Choroid plexus epithelial cell (primary cell): ENCODE measurements around the gene CFAP100.
A peak's percentile ranks its signal among the peaks of the same experiment; 100 is the strongest.

ENCODE experiments used
- DNase-seq: peaks from one replicate; pipeline ENCODE4 v3.0.0-alpha.2; 2010; ENCODE audit warnings: low read depth
- H3K4me3 ChIP-seq: 2 replicates; pipeline ENCODE4 v1.5.1; 2011; ENCODE audit warnings: low read depth, mild to moderate bottlenecking, control low read depth, low read length, moderate library complexity
- TF ChIP-seq, protein P1 (sequence below): conservative IDR thresholded peaks from 2 replicates; pipeline ENCODE4 v1.5.1; 2011; ENCODE audit warnings: low read depth, mild to moderate bottlenecking, control low read depth, inconsistent platforms, low read length, moderate library complexity

Gene CFAP100

DNA sequence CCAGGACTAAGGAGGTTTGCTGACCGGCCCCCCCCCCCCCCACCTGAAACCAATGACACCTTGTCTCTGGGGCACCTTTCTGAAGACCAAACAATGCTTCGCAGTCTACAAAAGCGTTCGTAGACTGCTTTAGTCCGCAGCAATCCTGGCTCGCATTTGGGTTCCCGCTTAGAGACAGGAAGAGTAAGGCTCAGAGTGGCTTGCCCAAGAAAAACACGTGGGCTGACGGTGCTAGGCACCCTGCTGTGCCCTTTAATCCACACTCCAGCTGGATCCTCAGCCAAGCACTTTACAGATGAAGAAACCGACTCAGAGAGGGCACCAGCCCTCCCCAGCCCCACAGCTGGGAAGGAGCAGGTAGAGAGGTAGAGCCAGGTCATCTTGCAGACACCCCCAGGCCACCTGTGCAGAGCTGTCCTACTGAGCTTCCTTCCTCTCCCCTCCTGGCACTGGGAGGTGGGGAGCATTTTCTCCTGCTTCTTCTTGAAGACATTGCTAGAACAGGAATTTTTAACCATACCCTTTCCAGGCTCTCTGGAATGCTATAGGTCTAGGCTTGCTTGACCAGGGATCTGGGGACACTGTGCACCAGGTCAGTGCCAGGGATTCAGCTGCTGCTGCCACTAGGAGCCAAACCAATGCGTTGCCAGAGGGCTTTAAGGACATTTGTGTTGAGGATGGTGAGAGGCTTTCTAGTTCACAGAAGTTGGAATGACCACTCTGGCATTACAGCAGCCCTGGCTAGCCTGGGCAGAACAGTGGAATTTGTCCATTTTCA lies 36.5 kb upstream of the CFAP100 start:
- TF ChIP-seq, protein P1, sequence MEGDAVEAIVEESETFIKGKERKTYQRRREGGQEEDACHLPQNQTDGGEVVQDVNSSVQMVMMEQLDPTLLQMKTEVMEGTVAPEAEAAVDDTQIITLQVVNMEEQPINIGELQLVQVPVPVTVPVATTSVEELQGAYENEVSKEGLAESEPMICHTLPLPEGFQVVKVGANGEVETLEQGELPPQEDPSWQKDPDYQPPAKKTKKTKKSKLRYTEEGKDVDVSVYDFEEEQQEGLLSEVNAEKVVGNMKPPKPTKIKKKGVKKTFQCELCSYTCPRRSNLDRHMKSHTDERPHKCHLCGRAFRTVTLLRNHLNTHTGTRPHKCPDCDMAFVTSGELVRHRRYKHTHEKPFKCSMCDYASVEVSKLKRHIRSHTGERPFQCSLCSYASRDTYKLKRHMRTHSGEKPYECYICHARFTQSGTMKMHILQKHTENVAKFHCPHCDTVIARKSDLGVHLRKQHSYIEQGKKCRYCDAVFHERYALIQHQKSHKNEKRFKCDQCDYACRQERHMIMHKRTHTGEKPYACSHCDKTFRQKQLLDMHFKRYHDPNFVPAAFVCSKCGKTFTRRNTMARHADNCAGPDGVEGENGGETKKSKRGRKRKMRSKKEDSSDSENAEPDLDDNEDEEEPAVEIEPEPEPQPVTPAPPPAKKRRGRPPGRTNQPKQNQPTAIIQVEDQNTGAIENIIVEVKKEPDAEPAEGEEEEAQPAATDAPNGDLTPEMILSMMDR, result no peak
- H3K4me3 ChIP-seq, result peak overlapping the region; percentile 62
- peak; percentile 85 for DNase-seq

DNA sequence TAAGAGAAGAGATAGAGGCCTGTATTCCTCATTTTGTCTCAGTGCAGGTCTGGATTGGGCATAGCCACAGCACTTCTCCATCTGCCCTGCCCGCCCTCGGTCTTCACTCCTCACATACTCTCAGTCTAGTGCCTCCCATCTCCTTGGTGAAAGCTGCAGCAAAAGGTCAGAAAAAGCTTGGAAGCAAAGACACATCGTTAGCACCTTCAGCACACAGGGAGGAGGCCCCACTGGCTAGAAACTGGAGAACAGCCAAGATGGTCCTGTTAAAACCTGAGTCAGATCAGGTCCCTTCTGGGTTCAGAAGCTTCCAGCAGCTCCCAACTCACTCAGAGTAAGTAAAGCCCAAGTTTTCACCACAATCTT lies 35.9 kb upstream of the CFAP100 start:
- no peak for DNase-seq
- TF ChIP-seq, protein P1, result no peak
- H3K4me3 ChIP-seq, result no peak overlapping the region

DNA sequence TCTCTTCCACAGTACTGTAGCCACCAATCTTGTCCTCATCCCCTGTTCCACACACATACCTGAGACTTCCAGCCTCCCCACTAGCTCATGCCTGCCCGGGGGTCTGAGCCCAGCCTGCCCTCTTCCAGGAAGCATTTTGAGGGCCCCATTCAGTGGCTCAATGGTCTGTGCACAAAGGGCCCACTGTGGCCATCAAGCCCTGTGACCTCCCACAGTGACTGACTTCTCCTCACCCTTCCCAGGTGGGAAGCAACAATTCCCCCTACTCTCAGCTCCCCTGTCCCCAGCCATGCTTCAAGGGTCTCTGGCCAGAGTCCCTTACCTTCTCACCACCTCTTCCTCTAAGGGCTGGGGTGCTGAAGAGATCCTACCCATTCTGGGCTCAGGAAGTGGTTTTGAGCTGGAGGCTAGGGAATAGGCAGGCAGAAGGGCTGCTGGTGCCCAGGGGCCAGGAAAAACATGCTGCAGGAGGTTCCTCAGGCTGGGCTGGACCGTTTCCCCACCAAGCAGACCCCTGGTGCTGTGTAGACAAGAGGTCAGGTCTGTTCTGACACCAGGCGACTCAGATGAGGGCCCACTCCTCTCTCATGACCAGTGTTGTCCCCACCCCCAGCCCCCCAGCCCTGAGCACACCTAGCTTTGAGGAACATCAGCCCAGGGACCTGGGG lies 34.5 kb upstream of the CFAP100 start:
- no peak overlapping the region for H3K4me3 ChIP-seq
- no peak for DNase-seq
- TF ChIP-seq, protein P1, result no peak

DNA sequence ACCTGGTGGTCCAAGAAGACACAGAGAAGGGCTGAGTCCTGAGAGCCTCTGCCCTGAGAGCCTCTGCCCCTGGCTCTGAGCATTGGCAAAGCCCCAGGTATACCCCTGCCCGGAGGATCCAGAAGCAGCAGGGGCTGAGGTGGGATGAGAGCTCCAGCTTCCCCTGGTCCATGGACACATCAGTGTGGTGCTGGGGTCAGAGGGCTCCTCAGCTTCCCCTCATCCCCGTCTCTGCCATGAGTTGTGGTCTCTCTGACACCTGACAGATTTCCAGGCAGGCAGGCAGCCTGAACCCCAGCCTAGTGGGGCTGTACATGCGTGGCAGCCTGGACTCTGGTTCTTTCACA lies 34.0 kb upstream of the CFAP100 start:
- no peak for DNase-seq
- TF ChIP-seq, protein P1, result no peak

DNA sequence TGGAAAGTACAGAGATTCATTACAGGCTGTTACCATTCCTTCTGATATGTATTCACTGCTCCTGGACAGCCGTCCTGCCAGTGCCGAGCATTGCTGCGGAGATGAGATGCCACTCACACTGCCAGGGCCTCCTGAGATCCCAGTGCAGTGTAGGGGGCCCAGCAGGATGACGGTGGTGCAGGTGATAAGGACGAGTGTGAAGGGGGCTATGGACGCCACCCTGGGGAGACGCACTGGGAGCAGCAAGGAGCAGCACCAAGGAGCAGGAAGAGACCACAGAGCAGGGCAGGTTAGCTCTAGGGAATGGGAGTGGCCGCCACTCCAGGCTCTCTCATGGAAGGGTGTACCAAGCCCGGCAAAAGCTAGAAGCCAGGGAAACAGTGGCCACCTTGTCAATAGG lies 33.5 kb upstream of the CFAP100 start:
- no peak for DNase-seq
- no peak overlapping the region for H3K4me3 ChIP-seq
- TF ChIP-seq, protein P1, result no peak

More for the DNA sequence above, 34.0 kb upstream of the CFAP100 start:
- no peak overlapping the region for H3K4me3 ChIP-seq

DNA sequence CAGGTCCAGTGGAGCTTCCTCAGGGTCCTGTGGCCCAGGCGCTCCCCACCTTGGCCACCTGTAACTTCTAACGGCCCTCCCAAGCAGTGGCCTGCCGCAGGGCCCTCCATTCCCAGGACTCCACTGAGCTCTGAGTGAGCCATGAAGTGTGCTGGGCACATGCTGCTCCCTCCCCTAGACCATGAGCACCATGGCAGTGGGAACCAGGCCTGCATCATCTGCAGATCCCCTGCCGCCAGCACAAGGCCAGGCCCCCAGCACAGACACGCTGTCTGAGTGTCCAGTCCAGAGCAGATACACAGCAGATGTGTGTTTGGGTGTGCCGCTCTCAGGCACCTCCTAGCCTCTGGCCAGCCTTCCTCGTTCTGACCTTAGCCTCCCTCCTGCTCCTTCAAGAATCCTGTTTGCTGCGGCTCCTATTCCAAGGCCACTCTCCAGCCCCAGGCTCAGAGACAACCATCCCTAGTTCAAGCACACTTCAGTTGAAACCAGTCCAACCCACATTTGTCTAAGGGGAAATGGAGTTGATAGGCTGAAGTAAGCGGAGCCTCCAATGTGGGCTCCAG lies 30.5 kb upstream of the CFAP100 start:
- TF ChIP-seq, protein P1, result no peak
- DNase-seq, result no peak

More for the DNA sequence above, 30.5 kb upstream of the CFAP100 start:
- H3K4me3 ChIP-seq, result no peak overlapping the region
